GM19238 (cell line): Measurements from ENCODE around the gene DDX10.

ENCODE experiments used
- DNase-seq: peaks from one replicate; pipeline ENCODE4 v3.0.0; 2011; ENCODE audit warnings: low spot score; ENCODE audit not compliant: insufficient read length

Gene DDX10

GRCh38 chr11:108973402-108974162 is 308.7 kb downstream of the DDX10 start:
- DNase-seq, result no peak

GRCh38 chr11:108975026-108975425 is 310.2 kb downstream of the DDX10 start:
- no peak for DNase-seq

- no peak for DNase-seq
These were observed 310.8 kb downstream of the DDX10 start for GRCh38 chr11:108975641-108976071.

- DNase-seq, result no peak
These were observed 319.0 kb downstream of the DDX10 start for GRCh38 chr11:108983636-108984420.

- no peak for DNase-seq
These were observed 319.7 kb downstream of the DDX10 start for GRCh38 chr11:108984523-108984922.

- DNase-seq, result no peak
These were observed 320.5 kb downstream of the DDX10 start for GRCh38 chr11:108985236-108985944.

GRCh38 chr11:108985945-108986279 is 321.0 kb downstream of the DDX10 start:
- DNase-seq, result no peak
